HG02678 (cell line): Measurements from ENCODE around the gene CHCHD10.

Experiments used
- ATAC-seq: cut with Tn5 transposase; IDR thresholded peaks from one replicate; pipeline ENCODE4 v1.9.1; 2021; ENCODE audit warnings: mild to moderate bottlenecking, moderate library complexity; ENCODE audit not compliant: unreplicated experiment

CHCHD10 gene

DNA sequence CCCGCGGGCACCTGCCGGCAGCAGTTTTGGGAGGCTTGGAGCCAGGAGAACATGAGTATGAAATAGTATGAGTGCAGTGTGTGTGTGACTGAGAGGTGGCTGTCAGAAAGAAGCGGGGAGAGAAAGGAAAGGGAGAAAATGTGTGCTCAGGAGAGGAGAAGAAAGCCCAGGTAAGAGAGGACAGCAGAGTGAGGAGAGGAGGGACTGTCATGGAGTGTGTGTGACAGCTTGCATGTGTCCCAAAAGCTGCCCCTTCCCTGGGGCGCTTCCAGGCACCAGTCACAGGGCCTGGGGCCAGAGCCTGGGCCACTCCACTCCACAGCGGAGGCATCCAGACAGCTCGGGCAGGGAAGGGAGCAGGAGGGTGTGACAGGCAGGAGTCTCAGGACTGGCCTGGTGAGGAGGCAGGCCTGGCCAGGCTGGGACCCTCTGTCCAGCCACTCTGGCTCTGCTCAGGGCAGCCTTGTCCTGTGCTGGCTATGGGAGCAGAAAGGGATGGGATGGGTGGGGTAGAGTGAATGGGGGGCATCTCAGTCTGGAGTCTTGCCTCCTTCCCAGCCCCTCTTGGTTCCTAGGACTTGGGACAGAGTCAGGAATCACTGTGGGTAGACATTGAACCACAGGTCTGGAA lies 5.8 kb upstream of the CHCHD10 start:
- no peak for ATAC-seq

DNA sequence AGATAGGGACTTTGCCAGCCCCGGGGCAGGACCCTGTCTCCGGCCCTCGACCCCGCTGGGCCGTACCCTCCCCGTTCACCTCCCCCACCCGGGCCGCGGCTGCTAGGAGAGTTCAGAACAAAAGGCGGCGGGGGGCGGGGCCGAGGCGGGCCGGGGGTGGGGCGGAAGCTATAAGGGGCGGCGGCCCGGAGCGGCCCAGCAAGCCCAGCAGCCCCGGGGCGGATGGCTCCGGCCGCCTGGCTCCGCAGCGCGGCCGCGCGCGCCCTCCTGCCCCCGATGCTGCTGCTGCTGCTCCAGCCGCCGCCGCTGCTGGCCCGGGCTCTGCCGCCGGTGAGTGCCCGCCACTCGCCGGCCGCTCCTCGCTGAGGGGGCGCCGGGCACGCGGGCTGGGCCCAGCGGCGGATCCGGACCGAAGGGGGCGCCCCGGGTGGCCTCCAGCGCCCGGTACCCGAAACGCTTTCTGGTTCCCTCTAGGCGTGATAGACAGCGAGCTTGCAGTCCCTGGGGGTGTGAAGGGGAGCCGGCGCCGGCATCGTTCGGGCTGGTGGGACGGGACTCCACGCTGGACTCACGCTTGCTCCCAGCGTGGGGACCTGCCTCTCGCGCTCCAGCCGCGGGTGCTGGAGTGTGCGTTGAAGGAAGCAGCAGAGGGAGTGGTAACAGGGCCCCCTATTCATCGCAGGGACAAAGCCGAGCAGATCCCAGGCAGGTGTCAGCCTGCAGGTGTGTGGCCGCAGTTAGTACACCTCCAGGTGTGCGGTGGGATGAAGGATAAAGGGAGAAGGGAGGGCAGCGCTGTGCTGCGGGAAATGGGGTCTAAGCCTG lies 5.1 kb upstream of the CHCHD10 start, which contains the start of gene MMP11:
TSS of gene MMP11 (plus strand) at position 201 of the 825 bp plus-strand sequence. CDS start at position 223, 22 bp downstream.
- ATAC-seq: no peak

DNA sequence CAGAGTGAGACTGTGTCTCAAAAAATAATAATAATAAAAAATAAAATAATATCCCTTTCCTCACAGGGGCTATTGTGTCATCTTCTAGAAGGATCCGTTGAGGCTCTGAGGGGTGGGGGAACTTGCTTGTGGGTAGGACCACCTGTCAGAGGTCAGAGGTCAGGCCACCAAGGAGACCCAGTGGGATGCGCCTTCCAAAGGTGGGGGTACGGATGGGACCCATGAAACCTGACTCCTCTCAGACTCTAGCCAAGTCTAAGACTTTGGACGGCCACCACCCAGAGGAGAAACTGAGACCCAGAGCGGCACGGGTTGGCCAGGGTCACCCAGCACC lies 4.5 kb upstream of the CHCHD10 start:
- no peak for ATAC-seq

DNA sequence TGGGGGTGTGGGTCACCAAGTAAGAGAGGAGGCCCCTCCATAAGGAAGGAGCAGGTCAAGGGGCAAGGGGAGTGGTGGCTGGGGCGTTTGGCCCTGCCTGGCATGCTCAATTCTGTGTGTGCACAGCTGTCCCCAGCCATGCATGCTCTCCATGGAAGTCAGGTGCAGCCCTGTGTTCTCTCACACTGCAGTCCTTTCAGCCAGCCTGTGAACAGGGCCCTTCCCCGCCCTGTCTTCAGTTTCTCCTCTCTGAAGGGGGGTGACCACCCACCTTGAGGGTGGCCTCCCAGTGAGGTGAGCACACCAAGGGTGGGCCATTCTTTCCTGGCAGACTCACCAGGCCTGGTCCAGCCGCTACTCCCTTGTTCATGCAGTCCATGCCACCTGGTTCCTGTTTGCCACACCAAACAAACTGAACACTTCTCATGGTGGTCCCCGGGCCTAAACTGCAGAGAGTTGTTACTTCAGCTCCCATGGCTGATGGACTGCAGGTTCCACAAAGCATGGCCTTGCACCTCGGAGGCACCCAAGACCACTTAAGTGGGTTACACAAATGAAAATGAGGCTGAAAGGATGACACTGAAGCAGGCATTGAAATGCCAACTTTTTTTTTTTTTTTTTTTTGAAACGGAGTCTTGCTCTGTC lies 1.7 kb upstream of the CHCHD10 start:
- ATAC-seq: no peak

DNA sequence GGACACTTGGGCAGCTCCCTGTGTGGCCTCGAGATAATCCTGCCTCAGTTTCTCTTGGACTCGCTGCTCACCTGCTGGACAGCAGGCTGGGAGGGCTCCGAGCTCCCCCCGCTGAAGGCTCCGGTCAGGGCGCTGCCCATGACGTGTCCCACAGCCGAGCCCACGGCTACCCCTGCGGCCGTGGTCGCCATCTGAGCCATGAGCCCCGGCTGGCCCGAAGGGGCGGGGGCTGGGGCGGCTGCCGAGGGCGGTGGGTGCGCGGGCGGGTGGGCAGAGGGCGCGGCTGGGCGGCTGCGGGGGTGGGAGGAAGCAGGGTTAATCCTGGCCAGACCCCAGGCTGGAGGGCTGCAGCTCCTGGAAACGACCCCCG lies 484 bp downstream of the CHCHD10 start:
- no peak for ATAC-seq

DNA sequence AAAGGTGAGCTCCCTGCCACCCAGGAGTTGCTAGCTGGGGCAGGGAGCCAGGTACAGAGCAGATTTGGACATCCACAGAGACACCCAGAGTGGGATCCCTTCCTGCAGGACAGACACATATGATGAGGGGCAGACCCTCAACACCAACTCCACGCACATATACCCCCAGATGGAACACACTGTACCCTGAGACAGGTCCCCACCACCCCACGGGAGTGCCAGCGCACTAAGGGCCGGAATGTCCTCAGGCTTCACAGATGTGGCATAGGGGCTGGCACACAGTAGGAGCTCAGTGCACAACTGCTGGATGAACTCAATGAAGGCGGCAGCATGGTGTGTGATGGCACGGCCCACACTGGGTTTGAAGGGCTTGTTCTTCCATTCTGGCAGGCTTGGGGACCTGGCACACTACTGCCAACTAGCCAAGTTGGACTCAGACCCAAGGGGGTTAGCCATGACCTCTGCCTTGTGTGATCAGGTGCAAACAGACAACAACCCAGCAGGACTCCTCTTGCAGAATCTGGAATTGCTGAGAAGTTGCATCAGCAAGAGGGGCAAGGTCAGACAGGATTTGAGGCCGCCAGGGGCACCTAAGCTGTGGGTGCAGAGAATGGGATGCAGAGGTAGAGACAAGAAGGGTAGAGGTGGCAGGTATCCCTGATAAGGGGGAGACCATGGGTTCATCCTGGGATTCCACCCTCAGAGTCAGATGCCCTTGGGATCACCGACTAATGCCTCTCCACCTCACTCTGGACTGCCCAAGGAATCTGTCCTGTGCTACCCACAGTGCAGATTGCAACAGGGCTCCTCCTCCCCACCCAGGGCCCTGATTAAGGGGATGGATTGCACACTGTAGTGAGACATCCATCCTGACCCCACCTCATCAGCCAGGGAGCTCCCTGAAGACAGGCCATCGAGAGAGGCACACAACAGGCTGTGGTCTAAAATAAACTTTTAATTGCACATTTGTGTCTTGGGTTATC lies 2.6 kb downstream of the CHCHD10 start:
- no peak for ATAC-seq

DNA sequence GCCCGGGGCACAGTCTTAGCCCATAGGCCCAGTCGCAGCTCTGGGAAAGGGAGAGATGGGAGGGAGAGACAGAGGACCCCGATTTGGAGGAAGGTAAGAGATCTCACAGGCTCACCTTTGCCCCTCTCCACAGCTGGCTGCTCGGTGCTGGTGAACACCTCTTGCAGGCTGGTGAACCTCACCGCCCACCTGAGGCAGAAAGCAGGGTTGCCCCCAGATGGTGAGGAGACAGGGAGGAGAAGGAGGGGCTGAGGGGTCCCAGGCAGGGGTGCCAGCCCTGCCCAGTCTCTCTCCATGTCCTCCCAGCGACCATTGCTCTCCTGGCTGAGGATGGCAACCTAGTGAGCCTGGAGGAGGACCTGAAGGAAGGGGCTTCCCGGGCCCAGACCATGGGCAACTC lies 3.8 kb downstream of the CHCHD10 start:
- no peak for ATAC-seq

DNA sequence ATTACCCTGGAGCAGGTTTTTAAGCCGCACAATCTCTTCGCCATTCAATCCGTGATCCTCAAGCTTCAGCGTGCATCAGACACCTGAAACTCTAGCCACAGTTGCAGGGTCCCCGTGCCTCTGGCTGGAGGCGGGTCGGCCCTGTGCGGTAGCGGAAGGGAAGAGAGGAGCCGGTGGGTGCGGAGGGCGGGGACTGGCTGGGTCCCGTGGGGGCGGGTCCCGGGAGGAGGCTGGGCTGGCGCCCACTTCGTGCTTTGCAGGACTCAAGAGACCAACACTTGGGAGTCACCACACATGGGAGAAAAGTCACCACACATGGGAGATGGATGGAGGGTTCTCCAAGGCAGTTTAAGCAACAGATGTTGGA lies 4.2 kb downstream of the CHCHD10 start:
- no peak for ATAC-seq

DNA sequence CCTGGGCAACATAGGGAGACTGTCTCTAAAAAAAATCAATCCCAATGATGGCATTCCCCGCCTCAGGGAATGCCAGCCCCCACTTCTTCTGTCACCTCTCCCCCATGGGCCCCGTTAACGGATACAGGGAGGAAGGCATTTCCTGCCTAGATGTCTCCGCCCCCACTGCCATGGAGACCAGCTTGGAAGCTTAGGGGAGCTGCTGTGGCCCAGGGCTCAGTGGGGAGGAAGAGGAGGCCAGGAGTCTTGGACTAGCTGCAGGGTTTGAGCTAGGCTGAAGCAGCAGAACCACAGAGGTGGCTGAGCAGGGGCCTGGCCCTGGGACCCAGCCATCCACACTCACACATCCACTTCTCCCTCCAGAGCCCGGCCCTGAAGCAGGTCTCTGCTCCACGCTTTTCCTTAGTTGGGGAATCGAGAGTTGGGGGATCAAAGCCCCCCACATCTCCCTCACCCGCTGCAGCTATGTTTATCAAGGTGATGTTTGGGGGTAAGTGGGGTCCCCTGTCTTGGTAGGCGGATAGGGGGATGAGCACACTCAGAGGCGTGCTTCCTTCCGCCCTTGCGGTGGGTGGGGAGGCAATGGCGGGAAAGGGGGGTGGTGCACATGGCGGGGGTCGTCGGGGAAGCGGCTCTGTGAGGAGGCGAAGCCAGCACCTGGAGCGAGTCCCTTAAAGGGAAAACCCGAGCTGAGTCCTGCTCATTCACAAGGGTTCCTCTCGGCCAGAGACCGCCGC lies 4.8 kb downstream of the CHCHD10 start, which contains the start of gene C22orf15:
TSS of gene C22orf15 (plus strand) at position 149 of the 737 bp plus-strand sequence. CDS start at position 466, 317 bp downstream.
- no peak for ATAC-seq

DNA sequence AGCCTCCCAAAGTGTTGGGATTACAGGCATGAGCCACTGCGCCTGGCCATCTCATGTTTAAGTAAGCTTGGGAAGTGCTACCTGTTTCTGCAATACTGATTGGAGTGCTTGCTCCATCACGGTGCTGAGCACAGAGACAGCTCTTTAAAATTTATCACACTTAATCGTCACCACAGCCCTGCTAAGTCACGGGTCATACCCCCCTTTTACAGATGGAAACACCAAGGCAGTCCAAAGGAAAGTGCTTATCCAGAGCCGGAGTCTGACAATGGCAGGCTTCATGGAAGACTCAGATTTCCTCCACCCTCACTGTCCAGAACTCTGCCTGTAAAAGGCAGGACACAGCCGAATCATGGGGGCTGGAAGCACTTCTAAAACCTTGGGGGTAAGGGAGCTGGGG lies 7.7 kb downstream of the CHCHD10 start:
- no peak for ATAC-seq

DNA sequence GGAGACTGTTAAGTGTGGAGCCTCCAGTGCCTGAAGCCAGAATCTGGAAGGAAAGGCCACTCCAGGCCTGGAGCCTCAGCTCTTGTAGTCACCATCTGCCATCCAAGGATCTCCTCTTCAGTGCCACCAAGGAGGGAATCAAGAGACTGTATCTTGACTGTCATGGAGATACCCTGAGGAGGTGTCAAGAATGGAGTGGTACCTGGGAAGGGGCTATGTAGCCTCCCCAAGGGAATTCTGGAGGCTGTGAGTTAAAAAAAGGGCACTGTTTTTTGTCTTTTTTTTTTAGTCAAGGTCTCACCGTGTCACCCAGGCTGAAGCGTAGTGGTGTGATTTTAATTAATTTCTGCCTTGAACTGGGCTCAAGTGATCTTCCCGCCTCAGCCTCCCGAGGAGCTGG lies 8.2 kb downstream of the CHCHD10 start:
- ATAC-seq: no peak

DNA sequence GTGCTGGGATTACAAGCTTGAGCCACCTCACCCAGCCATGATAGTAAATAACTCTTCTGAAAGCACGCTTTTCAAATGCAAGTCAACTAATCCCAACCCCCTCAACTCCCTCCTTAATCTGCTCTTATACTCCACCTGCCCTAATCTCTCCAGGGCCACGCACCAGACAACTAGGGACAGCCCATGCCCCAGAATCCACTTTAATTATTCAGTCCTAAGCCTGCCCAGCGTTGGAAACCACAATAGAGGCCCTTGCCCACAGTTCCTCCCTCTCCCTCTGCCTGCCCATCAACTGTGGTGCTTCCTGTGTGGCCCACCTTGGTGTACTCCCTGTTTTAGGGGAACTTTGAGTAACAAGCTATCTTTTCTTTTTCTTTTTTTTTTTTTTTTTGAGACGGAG lies 10.9 kb downstream of the CHCHD10 start:
- ATAC-seq: no peak

DNA sequence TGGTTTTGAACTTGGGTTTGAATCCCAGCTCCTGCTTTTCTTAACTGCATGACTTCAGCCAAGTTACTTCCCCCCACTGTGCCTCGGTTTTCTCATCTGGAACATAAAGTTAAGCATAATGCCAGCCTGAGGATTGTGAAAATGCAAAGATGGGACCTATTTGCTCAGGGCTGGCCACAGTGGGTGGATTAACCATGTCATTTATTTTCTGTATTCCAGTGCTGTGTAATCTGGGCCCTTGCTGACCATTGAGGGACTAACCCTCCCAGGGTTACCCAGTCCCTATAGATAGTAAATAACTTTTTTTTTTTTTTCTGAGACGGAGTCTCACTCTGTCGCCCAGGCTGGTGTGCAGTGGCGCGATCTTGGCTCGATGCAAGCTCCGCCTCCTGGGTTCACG lies 12.1 kb downstream of the CHCHD10 start:
- no peak for ATAC-seq

DNA sequence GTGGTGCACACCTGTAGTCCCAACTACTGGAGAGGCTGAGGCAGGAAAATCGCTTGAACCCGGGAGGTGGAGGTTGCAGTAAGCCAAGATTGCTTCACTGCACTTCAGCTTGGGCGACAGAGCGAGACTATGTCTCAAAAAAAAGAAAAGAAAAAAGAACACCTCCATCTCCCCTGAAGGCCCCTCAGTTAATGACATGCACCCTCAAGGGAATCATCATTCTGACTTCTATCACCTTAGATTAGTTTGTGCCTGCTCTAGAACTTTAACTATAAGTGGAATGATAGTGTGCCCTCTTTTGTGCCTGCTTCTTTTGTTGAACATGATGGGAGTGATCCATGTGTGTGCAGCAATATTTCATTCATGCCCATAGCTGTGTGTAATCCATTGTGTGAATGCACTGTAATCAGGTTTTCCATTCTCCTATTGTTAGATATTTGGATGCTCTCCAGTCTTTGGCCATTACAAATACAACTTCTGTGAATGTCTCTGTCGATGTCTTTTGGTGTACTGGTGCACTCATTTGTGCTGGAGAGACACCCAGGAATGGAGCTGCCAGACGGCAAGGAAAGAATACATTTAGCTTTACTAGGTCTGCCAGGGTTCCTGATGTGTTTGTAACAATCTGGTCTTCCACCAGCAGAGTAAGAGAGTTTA lies 12.7 kb downstream of the CHCHD10 start:
- no peak for ATAC-seq

DNA sequence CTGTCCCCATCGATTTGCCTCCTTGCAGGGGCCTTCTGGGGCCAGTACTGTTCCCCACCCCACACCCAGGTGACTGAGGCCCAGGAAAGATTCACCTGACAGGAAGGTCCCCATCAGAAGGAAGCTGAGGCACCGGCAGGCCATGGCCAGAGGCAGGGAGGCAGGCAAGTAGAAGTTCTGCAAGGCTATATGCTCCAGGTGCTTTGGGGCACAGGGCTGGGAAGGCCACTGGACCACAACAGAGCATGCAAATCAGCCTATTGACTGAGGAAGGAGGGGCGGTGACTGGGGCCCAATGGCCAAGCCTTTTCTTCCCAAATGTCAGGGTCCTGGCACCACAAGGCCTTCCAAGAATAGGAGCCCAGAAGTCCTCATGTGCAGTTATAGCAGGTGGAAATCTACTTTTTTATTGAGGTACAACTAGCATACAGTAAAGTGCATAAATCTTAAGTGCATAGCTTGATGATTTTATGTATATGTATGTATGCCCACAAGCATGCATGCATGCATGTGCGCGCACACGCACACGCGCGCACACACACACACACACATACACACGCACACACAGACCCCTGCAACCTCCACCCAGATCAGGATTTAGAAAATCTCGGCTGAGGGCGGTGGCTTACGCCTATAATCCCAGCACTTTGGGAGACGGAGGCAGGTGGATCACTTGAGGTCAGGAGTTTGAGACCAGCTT lies 13.4 kb downstream of the CHCHD10 start, which contains the start of gene VPREB3:
TSS of gene VPREB3 (minus strand) at position 206 of the 700 bp plus-strand sequence. CDS start at position 144, 62 bp downstream.
- no peak for ATAC-seq

DNA sequence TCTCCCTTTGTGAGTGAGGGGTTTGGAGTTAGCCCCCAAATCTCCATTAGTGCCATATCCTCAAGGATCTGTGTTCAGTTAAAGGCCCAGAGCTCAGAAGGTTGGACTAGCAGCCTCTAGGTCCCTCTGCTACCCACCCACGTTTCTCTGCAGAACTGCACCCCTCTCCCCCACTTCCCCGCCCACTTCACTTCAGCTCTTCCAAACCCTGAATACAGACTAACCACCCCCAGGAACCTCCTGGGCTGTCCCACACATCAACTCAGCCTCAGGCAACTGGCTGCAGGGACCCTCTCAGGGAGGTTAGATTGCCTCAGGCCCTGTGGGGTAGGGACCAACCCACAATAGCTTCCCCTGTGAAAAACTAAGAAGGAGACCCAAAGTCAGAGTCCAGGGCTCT lies 14.4 kb downstream of the CHCHD10 start:
- ATAC-seq: no peak

DNA sequence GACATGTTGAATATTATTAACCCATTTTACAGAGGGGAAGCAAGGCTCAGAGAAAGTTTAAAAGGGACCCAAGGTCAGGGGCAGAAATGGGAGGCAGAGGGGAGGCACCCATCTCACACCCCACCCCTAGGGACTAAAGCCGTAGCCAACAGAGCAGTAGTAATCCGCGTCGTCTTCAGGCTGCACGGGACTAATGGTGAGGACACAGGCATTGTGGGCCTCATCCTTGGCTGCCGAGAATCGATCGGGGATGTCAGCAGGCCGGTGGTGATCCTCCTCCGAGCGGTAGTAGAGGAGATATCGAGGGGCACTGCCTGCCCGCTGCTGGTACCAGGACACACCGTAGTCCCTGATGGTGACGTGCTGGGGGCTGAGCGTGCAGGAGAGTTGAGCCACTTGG lies 15.0 kb downstream of the CHCHD10 start:
- no peak for ATAC-seq

DNA sequence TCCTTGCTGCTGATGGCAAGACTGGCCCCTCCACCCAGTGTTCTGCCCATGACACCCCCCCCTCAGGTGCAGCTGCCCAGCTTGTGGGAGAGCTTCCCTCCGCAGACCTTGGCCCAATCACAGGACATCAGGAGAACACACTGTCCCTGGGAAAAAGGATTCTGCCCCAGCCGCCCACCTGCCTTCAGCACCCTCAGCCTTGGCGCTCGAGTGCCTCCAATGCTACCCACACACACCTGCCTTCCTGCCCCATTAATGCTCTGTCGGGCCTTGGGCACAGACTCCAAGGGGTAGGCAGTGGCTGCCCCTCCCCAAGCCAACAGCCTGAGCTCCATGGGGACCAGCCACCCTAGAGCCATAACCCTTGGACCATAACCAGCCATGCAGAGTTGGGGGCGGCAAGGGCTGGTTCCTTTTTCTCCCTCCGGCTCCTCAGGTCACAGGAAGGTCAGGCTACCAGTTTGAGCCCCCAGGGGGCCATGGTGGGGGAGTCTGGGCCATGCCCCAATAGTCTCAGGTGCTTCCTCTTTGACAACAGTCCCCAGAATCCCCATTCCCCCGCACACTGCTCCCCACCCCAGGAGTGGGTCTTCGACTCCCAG lies 15.6 kb downstream of the CHCHD10 start:
- no peak for ATAC-seq
